Type B pancreatic cell (in vitro differentiated cells): ENCODE results near the gene UBAC2. TPM values are rescaled to one million over a fixed set of nuclear protein-coding genes. Genes with fewer than 3 reads are reported as not detected.

Experiments
- DNase-seq: peaks from one replicate; pipeline ENCODE4 v3.0.0; 2021; ENCODE audit warnings: mixed read lengths; ENCODE audit not compliant: unreplicated experiment; ENCODE audit errors: extremely low spot score
- H3K27ac Mint-ChIP-seq: 2 replicates; pipeline ENCODE4 v1.8.0; 2021; ENCODE audit warnings: mild to moderate bottlenecking, mixed read lengths
- H3K27me3 Mint-ChIP-seq: 2 replicates; pipeline ENCODE4 v1.8.0; 2021; ENCODE audit warnings: mixed read lengths
- H3K36me3 Mint-ChIP-seq: 2 replicates; pipeline ENCODE4 v1.8.0; 2021; ENCODE audit warnings: mixed read lengths
- H3K4me1 Mint-ChIP-seq: one replicate; pipeline ENCODE4 v1.8.0; 2021; ENCODE audit warnings: mixed read lengths; ENCODE audit not compliant: unreplicated experiment
- H3K4me3 Mint-ChIP-seq: 2 replicates; pipeline ENCODE4 v1.8.0; 2021; ENCODE audit warnings: mild to moderate bottlenecking, mixed read lengths
- H3K9me3 Mint-ChIP-seq: 2 replicates; pipeline ENCODE4 v1.8.0; 2021; ENCODE audit warnings: mixed read lengths
- CTCF ChIP-seq: fragments of 200-600 bp; sonication (generic); conservative IDR thresholded peaks from 2 replicates; pipeline ENCODE4 v1.5.0; 2021; ENCODE audit warnings: antibody characterized with exemption, mild to moderate bottlenecking
- total RNA-seq: library from RNA; stranded (reverse); gene quantifications from 2 replicates; pipeline ENCODE4 v1.2.1, GENCODE V29; 2021; ENCODE audit warnings: low replicate concordance

UBAC2 gene
- total RNA-seq, 1 donor from 2014 or later: 66.0 TPM

- Mint-ChIP-seq H3K27ac (no peak overlapping the region), H3K4me1 (peaks cover 5% of the 10 kb centered on the region), H3K27me3 (no peaks in the 10 kb centered on the region), H3K9me3 (no peaks in the 10 kb centered on the region), H3K36me3 (peaks cover 3% of the 10 kb centered on the region), H3K4me3 (no peak overlapping the region)
- no peak for TF ChIP-seq CTCF
- no peak for DNase-seq
Measured at GRCh38 chr13:99294958-99295357, 94.3 kb downstream of the UBAC2 start.

DNA sequence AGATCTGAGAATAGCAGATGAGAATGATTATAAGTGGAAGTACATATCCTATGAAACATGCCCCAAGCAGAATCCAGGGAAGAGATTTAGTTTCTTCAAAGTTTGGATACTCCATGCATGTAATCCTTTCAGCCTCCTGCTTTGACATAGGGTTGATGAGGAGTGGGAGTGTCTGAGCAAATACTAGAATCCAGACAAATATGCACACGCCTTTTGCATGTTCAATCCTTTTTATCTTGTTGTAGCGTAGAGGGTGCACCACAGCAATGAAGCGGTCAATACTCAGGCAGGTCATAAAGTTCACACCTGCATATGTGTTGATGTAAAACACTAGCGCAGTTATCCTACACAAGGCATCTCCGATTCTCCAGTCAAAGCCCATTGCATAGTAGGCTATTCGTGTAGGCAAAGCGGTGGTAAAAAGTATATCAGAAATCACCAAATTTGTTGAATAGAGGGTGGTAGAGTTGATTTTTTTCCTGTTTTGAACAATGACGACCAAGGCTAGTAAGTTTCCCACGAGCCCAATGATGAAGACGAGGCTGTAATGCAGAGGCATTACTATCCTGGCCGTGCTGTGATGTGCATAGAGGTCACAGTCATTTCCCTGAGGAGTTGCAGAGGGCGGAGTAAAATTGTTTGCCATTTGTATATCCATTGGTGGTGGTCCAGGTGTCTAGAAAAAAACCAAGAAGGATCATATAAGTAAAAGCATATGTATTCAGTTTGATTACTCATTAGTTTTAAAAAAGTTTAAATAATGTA lies 95.0 kb downstream of the UBAC2 start:
- no peak overlapping the region for H3K4me3 Mint-ChIP-seq
- H3K27ac Mint-ChIP-seq: no peak overlapping the region
- H3K27me3 Mint-ChIP-seq: no peaks in the 10 kb centered on the region
- no peak for TF ChIP-seq CTCF
- H3K36me3 Mint-ChIP-seq: no peaks in the 10 kb centered on the region
- no peaks in the 10 kb centered on the region for H3K9me3 Mint-ChIP-seq
- no peak for DNase-seq
- H3K4me1 Mint-ChIP-seq: peaks cover 5% of the 10 kb centered on the region

- H3K36me3 Mint-ChIP-seq: no peaks in the 10 kb centered on the region
- no peak overlapping the region for H3K27ac Mint-ChIP-seq
- no peak for DNase-seq
- H3K4me3 Mint-ChIP-seq: no peak overlapping the region
- H3K9me3 Mint-ChIP-seq: no peaks in the 10 kb centered on the region
- TF ChIP-seq CTCF: no peak
- peaks cover 5% of the 10 kb centered on the region for H3K4me1 Mint-ChIP-seq
- no peaks in the 10 kb centered on the region for H3K27me3 Mint-ChIP-seq
Measured at GRCh38 chr13:99296398-99296797, 95.7 kb downstream of the UBAC2 start.

DNA sequence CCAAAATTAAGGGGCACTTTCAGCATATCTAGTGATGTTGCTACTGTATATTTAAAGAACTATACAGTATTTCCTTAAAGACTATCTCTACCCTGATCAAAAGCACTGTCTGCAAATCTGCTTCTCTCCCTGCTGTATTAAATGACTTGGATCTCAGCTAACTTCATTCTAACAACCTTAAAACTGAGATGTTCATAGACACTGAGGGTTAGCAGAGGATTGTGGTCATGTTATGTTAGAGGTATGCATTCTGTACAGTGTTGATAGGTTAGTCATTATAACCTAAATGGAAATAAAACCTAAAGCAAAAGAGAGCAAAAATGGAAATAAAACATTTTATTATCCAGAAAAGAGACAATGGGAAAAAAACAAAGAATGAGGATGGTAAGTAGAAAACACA lies 96.7 kb downstream of the UBAC2 start:
- Mint-ChIP-seq H3K27me3 (no peaks in the 10 kb centered on the region), H3K4me1 (peaks cover 5% of the 10 kb centered on the region), H3K4me3 (no peak overlapping the region), H3K36me3 (peaks cover 4% of the 10 kb centered on the region), H3K9me3 (no peaks in the 10 kb centered on the region), H3K27ac (no peak overlapping the region)
- TF ChIP-seq CTCF: no peak
- DNase-seq: no peak

DNA sequence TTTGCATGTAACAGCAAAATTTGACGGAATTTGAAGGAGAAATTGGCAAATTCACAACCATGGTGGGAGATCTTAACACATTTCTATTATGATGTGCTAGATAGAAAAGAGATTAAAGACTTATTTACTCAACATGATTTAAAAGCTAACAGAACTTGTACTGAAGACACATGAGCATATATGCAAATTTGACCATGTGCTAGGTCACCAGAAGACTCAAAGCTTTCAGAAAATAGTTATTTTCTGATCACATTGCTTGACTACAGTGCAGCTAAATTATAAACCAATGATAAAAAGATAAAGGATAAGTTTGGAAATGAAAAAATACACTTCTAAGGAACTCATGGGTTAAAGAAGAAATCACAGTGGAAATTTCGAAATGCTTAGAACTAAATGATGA lies 97.4 kb downstream of the UBAC2 start:
- Mint-ChIP-seq H3K36me3 (peaks cover 4% of the 10 kb centered on the region), H3K9me3 (no peaks in the 10 kb centered on the region), H3K4me1 (peaks cover 5% of the 10 kb centered on the region), H3K27me3 (no peaks in the 10 kb centered on the region), H3K4me3 (no peak overlapping the region), H3K27ac (no peak overlapping the region)
- no peak for TF ChIP-seq CTCF
- no peak for DNase-seq
